ENCODE data around the gene DVL1.

DVL1 gene

DNA sequence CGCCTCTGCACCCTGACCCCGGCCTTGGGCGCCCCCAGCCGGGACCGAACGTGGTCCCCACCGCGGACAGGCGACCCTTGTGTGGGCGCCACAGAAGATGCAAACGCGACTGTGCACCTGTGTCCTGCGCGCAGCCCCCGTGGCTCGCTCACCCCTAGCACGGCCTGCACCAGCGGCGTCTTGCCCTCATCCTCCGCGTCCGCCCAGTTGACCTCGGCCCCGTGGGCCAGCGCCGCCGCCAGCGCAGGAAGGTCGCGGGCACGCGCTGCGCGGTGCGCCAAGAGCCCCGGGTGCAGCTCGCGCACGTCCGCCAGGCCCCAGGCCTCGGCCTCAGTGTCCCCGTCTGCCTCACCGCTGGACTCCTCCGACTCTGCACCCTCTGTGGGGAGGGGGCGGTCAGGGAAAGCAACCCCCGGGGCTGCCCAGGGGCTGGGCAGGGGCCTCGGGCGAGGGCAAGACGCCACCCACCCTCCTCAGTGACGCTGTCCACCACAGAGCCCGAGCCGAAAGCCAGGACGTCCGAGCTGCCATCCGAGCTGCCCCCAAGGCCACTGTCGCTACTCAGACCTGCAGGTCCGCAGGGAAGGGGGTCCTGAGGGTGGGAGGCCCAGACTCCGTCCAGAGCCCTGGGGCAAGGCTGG is 54.8 kb downstream of the DVL1 start:
- no peak for TF ChIP-seq POLR2AphosphoS5 (IDR thresholded peaks at IDR 0.05; ENCODE audit: low read depth, low read length)
- TF ChIP-seq, protein P1, sequence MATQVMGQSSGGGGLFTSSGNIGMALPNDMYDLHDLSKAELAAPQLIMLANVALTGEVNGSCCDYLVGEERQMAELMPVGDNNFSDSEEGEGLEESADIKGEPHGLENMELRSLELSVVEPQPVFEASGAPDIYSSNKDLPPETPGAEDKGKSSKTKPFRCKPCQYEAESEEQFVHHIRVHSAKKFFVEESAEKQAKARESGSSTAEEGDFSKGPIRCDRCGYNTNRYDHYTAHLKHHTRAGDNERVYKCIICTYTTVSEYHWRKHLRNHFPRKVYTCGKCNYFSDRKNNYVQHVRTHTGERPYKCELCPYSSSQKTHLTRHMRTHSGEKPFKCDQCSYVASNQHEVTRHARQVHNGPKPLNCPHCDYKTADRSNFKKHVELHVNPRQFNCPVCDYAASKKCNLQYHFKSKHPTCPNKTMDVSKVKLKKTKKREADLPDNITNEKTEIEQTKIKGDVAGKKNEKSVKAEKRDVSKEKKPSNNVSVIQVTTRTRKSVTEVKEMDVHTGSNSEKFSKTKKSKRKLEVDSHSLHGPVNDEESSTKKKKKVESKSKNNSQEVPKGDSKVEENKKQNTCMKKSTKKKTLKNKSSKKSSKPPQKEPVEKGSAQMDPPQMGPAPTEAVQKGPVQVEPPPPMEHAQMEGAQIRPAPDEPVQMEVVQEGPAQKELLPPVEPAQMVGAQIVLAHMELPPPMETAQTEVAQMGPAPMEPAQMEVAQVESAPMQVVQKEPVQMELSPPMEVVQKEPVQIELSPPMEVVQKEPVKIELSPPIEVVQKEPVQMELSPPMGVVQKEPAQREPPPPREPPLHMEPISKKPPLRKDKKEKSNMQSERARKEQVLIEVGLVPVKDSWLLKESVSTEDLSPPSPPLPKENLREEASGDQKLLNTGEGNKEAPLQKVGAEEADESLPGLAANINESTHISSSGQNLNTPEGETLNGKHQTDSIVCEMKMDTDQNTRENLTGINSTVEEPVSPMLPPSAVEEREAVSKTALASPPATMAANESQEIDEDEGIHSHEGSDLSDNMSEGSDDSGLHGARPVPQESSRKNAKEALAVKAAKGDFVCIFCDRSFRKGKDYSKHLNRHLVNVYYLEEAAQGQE (IDR thresholded peaks at IDR 0.05; ENCODE audit: insufficient read depth in 1 of 2, low read depth in 2 of 2, low read length in 2 of 2) = no peak
- no peak for TF ChIP-seq TAF1 (IDR thresholded peaks at IDR 0.05; ENCODE audit: borderline replicate concordance, insufficient read depth, low read length)
- TF ChIP-seq FOXP2 (optimal IDR thresholded peaks at IDR 0.05; ENCODE audit: borderline replicate concordance, extremely low read depth, extremely low read length, insufficient read depth) = no peak
- TF ChIP-seq SIN3A (IDR thresholded peaks at IDR 0.05; ENCODE audit: borderline replicate concordance, insufficient read depth, low read length) = no peak

- TF ChIP-seq FOXP2 (optimal IDR thresholded peaks at IDR 0.05; ENCODE audit: borderline replicate concordance, extremely low read depth, extremely low read length, insufficient read depth) = no peak
- TF ChIP-seq POLR2AphosphoS5 (IDR thresholded peaks at IDR 0.05; ENCODE audit: low read depth, low read length) = no peak
- TF ChIP-seq TAF1 (IDR thresholded peaks at IDR 0.05; ENCODE audit: borderline replicate concordance, insufficient read depth, low read length) = no peak
- TF ChIP-seq SIN3A (IDR thresholded peaks at IDR 0.05; ENCODE audit: borderline replicate concordance, insufficient read depth, low read length) = no peak
- TF ChIP-seq, protein P1 (IDR thresholded peaks at IDR 0.05; ENCODE audit: insufficient read depth in 1 of 2, low read depth in 2 of 2, low read length in 2 of 2) = no peak
Measured at GRCh38 chr1:1293263-1294249, 55.7 kb downstream of the DVL1 start.

- TF ChIP-seq FOXP2 (optimal IDR thresholded peaks at IDR 0.05; ENCODE audit: borderline replicate concordance, extremely low read depth, extremely low read length, insufficient read depth) (no peak), POLR2AphosphoS5 (IDR thresholded peaks at IDR 0.05; ENCODE audit: low read depth, low read length) (no peak), TAF1 (IDR thresholded peaks at IDR 0.05; ENCODE audit: borderline replicate concordance, insufficient read depth, low read length) (no peak), SIN3A (IDR thresholded peaks at IDR 0.05; ENCODE audit: borderline replicate concordance, insufficient read depth, low read length) (no peak)
- TF ChIP-seq, protein P1 (IDR thresholded peaks at IDR 0.05; ENCODE audit: insufficient read depth in 1 of 2, low read depth in 2 of 2, low read length in 2 of 2) = no peak
Measured at GRCh38 chr1:1292851-1293250, 56.4 kb downstream of the DVL1 start.

- no peak for TF ChIP-seq TAF1 (IDR thresholded peaks at IDR 0.05; ENCODE audit: borderline replicate concordance, insufficient read depth, low read length)
- TF ChIP-seq SIN3A (IDR thresholded peaks at IDR 0.05; ENCODE audit: borderline replicate concordance, insufficient read depth, low read length) = no peak
- no peak for TF ChIP-seq FOXP2 (optimal IDR thresholded peaks at IDR 0.05; ENCODE audit: borderline replicate concordance, extremely low read depth, extremely low read length, insufficient read depth)
- TF ChIP-seq POLR2AphosphoS5 (IDR thresholded peaks at IDR 0.05; ENCODE audit: low read depth, low read length) = no peak
- TF ChIP-seq, protein P1 (IDR thresholded peaks at IDR 0.05; ENCODE audit: insufficient read depth in 1 of 2, low read depth in 2 of 2, low read length in 2 of 2) = no peak
Measured at GRCh38 chr1:1292442-1292779, 56.8 kb downstream of the DVL1 start.
